HepG2 (cell line): Measurements from ENCODE around the gene REEP6. TPM values are rescaled to one million over a fixed set of nuclear protein-coding genes. Genes with fewer than 3 reads are reported as not detected.

Source experiments
- AFF4 ChIP-seq: sonication (generic); formaldehyde crosslinking; IDR thresholded peaks from 2 replicates; pipeline ENCODE4 v1.4.0; 2020; ENCODE audit warnings: missing genetic modification reagents
- BCLAF1 ChIP-seq: fragments of 450-650 bp; IDR thresholded peaks from 2 replicates; pipeline ENCODE4 v1.6.1; 2017; ENCODE audit warnings: mild to moderate bottlenecking
- HNF1B ChIP-seq: sonication (generic); formaldehyde crosslinking; IDR thresholded peaks from 2 replicates; pipeline ENCODE4 v1.5.1; 2020; ENCODE audit warnings: mild to moderate bottlenecking, moderate library complexity, missing genetic modification reagents
- SIN3B ChIP-seq: fragments of 150-350 bp; IDR thresholded peaks from 2 replicates; pipeline ENCODE4 v1.6.1; 2014; ENCODE audit warnings: low read length
- USF2 ChIP-seq, 2 experiments: sonication (generic) in 1 of 2; formaldehyde crosslinking in 1 of 2; IDR thresholded peaks; 2 replicates each; pipeline versions ENCODE4 v1.5.1 to v1.6.1; 2011 to 2020; ENCODE audit warnings: borderline replicate concordance in 1 of 2, low read depth in 1 of 2, low read length in 1 of 2, mild to moderate bottlenecking in 1 of 2, missing genetic modification reagents in 1 of 2, moderate library complexity in 1 of 2
- YY1 ChIP-seq: IDR thresholded peaks from 2 replicates; pipeline ENCODE4 v1.6.1; 2011; ENCODE audit warnings: low read length, low read depth, moderate library complexity, mild to moderate bottlenecking; ENCODE audit not compliant: insufficient read depth, insufficient replicate concordance
- ZBTB10 ChIP-seq: sonication (generic); formaldehyde crosslinking; IDR thresholded peaks from 2 replicates; pipeline ENCODE4 v1.4.0; 2020; ENCODE audit warnings: missing genetic modification reagents, borderline replicate concordance
- ZBTB38 ChIP-seq: sonication (generic); formaldehyde crosslinking; IDR thresholded peaks from 2 replicates; pipeline ENCODE4 v1.5.1; 2020; ENCODE audit warnings: mild to moderate bottlenecking, missing genetic modification reagents
- ZNF891 ChIP-seq: sonication (generic); formaldehyde crosslinking; IDR thresholded peaks from 2 replicates; pipeline ENCODE4 v1.5.0; 2020; ENCODE audit warnings: mild to moderate bottlenecking, missing genetic modification reagents
- polyA plus RNA-seq, 8 experiments: library from polyadenylated mRNA; depleted of rRNA in 3 of 8; stranded (reverse) in 7 of 8; unstranded in 1 of 8; fragments of >200 nt; fragmentation: Illumina TruSeq in 4 of 8; extraction: Trizol in 4 of 8; gene quantifications; 2 replicates each; pipeline versions ENCODE4 v1.2.1 to v1.2.3, GENCODE V29; 2011 to 2016; ENCODE audit warnings: low read depth in 4 of 8, missing spikeins in 1 of 8, mixed read lengths in 1 of 8; ENCODE audit not compliant: insufficient read depth in 1 of 8
- total RNA-seq, 5 experiments: library from RNA; depleted of rRNA; stranded (reverse); fragments of >200 nt; fragmentation: Illumina TruSeq; extraction: Trizol; gene quantifications; 2 replicates each; pipeline ENCODE4 v1.2.3, GENCODE V29; 2016; ENCODE audit warnings: low read depth in 1 of 5

REEP6 gene
- total and polyA plus RNA-seq, 2 of the 13 experiments (the other 11 are each of a cell fraction or from before 2014, with no cell fraction given): 10.0 to 28.8 TPM

GRCh38 chr19:1478934-1479707, 11.9 kb upstream of the REEP6 start, which contains the start of gene C19orf25 (continued):
- no peak for TF ChIP-seq ZBTB10 (CRISPR knock-in tag)
- peak; percentile 46 for TF ChIP-seq YY1
- TF ChIP-seq ZBTB38: peak; percentile 72
- TF ChIP-seq USF2 (IDR thresholded peaks at IDR 0.05; ENCODE audit: low read depth, low read length): peak; percentile 92
- peak; percentile 95; the same call in 1 of the 2 replicates for TF ChIP-seq USF2 (CRISPR knock-in tag; IDR thresholded peaks at IDR 0.05; ENCODE audit: borderline replicate concordance)
- TF ChIP-seq SIN3B: no peak
- no peak for TF ChIP-seq AFF4 (CRISPR knock-in tag)
- no peak for TF ChIP-seq BCLAF1
- no peak; the same call in 1 of the 2 replicates for TF ChIP-seq HNF1B
- TF ChIP-seq ZNF891 (CRISPR knock-in tag): no peak
